ENCODE data around the gene INPP5K.
"Not testable (repeated sequence)": the region's sequence is repeated elsewhere in the genome, so short reads cannot be mapped to it uniquely, and the experiment has no call there.

INPP5K gene

DNA sequence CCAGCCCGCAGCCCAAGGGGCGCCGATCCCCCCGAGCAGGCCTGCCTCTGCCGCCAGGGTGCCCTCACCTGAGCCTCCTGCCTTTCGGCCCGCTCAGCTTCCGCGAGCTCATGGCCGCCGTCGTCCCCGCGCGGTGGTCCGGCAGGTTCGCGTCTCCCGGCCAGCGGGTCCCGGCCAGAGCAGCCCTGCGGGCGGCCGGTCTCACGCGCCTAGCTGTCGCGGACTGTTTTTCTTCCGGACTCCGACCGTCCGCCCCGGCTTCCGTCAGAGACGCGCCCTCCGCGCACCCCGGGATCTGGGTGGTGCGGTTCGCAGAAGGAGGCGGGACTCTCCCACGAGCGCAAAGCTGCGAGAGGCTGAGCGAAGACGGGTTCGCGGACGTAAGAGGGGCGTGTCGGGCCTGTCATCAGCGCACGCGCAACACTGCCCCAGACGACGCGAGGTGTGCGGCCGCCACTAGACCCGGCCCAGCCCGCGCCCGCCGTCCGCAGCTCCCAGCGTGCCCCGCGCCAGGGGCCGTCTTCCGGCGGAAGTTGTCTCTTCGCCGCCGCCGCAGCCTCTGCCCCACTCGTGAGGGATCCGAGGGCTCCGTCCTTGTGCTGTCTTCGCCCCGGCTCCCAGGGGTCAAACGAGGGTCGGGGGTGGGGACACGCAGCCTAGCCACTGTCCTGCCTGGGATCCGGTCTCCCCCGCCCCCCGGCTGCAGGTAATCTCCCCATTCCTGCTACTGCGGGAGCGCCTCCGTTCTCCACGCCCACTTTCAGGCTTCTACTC lies at the start of gene INPP5K:
TSS of gene INPP5K (minus strand) at position 225 of the 774 bp plus-strand sequence. CDS start at position 112, 113 bp downstream.
- DNase-seq = peak; percentile 77

DNA sequence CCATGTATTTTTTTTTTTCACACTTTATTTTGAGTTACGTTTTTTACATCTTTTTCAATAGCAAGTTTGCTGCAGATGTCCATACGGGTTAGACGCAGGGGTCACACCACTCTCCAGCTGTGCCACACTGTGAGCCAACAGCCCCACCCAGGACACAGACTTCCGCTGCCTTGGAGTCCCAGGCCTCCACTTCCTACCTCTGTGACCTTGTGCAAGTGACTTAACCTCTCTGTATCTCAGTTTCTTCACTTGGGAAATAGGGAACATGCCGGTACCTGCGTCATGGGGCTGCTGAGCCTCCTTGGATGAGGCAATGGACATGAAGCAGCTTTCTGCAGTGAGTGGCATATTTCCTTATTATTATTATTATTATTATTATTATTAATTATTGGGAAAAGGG lies 49.5 kb upstream of the INPP5K start:
- no peak for DNase-seq

DNA sequence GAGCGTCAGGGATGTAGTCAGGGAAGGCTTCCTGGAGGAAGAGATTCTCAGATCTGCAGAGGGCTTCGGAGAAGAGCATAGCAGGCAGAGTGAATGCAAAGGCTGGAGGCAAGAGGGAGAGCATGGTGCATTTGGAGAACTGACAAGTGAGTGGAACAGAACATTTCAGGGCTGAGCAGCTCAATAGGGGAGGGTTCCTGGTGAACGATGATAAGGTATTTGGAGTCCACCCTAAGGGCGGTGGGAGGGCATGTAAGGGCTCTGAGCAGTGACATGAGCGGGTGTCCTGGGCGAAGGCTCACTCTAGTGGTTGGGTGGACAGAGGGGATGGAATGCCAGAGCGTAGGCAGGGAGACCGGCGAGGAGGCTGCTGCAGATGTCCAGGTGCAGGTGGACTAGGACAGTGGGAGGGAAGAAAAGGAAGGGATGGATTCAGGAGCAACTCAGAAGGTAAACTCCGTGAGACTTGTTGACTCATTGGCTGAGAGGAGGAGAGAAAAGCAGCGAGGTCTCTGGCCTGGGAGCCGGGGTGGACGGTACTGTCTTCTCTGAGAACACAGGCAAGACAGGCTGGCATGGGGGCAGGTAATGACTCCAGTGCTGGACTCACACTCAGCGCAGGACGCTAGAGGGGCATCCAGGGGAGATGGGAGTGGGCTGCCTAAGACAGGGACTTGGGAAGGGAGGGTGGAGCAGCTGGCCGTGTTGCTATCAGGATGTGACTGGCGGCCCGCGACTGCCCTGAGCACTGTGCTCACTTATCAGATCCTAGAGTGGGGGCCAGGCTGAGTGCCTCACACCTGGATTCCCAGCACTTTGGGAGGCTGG lies 47.6 kb upstream of the INPP5K start:
- no peak for DNase-seq

DNA sequence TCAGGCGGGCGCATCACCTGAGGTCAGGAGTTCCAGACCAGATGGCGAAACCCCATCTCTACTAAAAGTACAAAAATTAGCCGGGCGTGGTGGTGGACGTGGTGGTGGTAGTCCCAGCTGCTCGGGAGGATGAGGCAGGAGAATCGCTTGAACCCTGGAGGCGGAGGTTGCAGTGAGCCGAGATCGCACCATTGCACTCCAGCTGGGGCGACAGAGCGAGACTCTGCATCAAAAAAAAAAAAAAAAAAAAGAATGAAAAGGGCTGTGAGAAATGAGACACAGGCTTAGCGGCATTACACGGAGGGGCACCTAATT lies 47.0 kb upstream of the INPP5K start:
- DNase-seq = not testable (repeated sequence)

DNA sequence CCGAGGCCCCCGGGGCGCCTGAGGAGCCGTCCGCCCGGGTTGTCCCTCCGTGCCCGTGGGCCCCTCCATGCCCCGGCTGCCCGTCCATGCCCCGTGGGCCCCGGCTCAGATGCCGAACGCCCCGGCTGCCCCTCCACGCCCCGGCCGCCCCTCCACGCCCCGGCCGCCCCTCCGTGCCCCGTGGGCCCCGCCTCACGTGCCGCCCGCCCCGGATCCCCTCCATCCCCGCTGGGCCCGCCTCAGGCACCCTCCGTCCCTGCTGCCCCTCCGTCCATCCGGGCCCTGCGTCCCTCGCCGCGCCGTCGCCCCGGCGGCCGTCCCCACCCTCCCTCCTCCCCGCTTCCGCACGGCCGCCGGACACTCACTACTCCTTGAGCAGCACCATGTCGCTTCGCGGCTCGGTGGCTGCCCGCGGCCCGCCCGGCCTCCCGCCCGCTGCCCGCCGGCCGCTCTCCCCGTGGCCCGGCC lies 45.8 kb upstream of the INPP5K start:
- DNase-seq = no peak

DNA sequence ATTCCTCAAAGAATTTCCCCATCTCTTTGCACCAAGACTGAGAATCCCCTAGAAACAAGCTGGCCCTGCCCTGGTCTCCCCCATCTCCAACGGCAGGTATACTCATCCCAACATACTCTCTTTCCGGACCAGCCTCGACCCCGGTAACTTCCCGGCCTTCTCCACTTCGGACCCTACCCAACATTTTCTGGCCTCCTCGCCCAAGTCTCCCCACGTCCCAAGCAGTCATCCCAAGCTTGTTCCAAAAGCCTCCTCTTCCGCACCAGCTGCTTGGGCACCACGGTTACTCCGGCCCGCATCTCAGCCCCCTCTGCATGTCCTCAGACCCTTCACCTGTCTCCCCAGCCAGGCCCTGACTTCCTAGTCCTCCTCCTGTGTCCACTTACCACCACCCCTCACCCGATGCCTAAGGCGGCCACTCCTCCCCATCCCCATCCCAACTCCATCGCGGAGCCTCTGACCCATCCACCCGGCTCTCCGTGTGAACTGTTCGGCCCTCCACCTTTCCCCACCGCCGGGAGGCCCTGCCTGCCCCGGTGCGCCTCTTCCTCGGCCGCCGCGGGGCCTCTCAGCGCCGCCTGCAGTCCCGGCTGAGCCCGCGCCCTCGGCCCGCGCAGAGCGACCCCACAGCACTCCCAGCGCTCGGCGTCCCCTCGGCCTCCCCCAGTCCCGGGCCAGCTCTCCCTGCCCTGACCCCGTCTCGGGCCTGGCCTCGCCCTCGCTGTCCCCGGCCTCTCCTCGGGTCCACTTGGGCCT lies 45.2 kb upstream of the INPP5K start:
- no peak for DNase-seq

DNA sequence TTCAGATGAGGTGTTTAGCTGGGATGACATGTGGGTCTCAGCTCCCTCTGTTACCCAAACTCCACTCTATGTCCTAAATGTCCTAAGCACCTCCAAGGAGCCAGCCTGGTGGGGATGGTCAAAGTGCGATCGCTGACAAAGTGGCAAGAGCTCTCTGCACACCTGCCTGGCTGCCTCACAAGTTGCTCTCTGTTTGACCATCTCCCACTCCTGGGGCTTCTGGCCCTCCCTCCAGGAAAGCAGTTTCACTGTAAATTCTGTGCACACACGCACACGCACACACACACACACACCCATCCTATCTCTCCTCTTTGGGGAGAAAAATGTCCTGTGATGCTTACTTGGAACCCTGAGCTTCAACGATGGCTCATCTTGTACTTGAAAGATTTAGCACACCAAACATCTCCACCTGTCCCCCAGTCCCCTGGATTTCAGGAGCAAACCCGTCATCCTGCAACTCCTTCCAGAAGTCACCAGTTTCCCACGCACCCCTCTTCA lies 44.5 kb upstream of the INPP5K start:
- DNase-seq = no peak

DNA sequence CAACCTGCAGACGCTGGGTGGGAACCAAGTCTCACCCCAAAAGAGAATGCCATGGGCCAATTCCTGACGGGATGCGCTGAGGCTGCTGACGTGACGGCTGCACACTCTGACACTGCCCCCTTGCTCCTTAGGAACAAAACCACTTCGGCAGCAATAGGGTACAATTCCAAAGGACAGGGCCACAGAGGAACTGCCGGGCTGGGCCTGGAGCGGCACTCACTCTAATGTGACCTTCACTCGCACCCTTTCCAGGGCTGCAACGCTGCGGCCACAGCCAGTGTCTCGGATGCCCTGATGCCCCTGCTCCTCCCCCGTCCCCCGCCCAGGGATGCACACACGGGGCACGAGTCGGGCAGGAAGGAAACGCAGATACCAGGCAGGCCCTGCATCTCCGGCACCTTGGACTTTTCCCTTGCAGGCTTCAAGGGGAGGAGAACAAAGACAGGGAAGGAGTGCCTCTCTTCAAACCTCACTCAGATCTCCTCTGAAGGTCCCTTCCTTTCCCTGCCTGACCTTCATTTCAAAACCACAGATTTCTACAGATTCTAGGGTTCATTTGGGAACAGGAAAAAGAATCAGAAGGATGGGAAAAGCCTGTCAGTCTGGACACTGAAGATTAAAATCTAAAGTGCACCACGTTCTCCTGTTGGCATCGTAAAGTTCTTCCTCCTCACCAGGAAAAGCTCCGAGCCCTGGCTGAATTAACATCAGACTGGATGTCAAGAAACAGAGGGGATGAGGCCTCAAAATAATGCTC lies 43.9 kb upstream of the INPP5K start:
- DNase-seq = no peak

DNA sequence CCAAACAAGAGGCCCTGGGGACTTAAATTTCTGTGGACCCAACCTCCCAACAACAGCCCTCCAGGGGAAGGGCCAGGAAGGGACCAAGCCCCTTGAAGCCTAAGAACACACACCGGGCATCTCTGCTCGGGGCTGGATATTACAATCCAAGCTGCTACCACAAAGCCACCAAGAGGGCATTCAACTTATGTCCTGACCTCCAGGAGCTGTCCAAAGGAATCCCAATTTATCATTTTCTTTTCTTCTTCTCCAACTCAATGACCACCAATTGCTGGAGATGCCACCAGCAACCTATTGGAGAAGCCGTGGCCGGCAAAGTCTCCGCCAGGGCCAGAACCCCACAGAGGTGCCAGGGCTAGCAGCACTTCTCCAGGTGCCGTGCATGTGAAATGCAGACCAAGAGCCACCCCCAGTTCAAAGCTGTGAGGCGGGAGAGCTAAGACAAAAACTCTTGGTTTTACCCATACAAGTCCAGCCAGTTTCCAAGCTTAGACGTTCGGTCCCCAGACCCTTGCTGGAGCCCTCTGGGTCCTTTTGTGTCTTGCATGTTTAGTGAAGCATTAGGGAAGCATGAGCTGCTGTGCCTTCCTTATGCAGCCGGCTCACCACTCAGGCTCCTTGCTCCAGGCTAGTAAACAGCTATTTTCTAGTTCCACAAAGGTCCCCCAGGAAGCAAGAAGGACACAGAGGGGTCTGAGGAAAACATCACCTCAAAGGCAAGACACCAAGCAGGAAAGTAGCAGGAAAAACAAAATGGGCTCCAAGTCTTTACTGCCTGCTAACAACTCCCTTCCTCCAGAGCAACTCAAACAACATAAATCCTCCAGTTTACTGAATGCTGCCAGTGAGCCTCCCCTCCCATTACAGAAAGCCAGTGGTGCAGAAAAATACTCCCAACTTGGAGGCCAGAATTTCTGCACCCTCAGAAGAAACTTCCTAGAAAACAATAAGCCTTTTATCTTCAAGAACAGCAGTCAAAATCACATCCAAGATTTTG lies 42.9 kb upstream of the INPP5K start:
- DNase-seq = no peak

DNA sequence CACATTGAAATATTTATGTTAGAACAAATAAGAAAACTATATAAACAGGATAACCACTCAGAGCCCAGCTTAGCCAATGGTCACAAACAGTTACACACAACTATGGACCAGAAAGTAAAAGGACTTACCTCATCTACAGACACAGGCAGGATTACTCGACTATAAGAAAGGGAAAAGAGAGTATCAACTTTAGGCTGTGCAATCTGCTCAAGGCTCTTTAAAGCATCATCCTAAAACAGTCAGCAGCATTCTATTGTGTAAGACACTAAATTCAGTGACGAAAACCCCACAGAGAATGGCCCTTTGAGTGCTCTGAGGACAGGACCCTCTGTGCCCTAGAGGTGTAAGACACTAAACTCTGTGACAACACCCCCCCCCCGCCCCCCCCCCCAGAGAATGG lies 42.0 kb upstream of the INPP5K start:
- no peak for DNase-seq

DNA sequence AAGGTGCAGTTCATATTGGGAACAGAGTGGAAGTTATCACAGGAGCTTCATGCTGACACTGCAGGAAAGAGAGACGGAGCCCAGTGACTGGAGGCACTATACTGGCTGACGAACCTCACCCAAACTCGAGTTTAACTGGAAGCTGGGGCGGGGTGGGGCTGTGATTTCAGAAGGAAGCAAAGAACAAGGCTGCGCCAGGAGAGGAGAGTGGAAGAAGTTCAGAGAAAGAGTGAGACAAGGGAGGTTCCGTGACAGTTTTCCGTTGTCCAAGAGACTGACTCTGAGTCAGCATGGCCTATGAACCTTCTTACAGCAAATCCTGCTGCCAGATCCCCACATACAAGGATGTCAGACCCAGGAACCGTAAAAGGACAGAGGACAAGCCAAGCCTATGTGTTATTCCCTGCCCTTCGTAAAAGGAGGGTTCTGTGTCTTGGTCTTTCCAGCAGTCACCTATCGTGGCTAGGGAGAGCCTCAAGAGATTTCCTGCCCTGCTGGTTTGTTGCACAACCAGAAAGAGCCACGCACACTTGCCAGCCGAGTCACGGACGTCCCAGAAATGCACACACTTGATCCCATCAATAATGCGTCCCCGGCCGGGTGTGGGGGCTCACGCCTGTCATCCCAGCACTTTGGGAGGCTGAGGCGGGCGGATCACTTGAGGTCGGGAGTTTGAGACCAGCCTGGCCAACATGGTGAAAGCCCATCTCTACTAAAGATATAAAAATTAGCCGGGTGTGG lies 41.1 kb upstream of the INPP5K start:
- DNase-seq = no peak

DNA sequence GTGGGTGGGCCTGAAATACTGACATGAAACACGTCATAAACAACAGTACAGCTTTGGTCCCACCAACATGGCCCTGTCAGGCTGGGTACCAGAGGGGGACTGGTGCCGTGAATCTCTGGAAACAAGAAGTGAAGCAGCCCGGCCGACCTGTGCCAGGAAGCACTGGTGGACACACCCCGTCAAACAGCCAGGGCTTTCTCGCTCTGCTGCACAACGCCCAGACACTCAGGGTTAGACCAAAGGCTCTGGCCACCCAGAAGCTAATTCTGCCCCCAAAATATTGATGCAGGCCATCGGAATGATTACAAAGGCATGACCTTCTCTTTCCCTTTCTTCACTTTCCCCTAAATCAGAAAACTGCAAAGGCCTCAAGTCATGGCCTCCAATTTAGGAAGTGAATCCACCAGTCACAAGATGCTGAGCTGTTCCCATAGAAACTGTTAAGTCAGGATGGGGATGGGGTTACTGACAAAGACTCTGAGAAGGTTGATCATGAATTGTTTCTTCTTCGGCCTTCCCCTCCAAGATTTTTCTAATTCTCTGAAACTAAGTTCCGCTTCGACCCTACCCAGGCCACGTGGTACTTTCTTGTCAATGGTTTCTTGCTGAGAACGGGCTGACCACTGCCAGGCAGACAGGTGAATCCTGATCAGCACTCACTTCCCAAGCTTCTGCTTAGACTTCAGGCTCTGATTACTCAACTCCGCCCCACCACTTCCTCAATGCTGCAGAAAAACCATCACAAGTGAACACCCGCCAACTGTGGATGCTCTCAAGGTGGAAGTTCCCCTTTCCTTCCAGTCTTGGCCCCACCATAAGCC lies 39.4 kb upstream of the INPP5K start:
- DNase-seq = no peak

DNA sequence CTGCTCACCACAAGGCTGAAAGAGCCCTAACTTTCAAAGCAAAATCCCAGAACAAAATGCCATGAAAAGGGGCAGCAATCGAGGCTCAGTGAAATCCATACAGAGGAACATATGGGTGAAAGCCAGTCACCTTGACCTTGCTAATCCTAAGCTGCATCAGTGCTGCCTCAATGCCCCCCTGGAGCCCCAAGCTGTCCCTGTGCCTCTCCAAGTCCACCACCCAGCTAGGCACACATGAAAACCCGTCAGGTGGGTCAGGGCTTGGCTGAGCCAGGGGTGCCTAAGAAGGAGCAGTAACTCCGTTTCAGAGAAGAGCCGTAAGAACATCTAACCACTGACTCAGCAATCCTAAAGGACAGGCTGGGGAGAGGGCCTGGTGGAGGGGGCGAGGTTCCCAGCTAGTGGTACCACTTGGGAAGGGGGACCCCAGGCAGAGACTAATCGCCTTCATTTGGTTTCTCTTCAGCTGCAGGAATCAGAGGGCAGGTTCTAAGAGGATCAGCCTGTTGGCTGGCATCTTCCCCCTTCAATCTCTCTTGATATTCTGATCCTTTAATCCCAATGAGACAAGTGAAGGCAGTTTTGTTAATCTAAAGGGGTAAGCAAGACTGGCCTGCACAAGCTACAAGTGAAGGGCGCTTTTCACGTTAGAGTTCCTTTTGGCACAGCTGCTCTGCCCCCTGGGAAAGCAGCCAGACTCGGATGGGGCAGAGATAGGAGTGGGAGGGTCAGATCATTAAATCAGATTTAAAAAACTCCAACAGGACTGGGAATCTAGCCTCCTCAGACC lies 38.5 kb upstream of the INPP5K start:
- DNase-seq = no peak

DNA sequence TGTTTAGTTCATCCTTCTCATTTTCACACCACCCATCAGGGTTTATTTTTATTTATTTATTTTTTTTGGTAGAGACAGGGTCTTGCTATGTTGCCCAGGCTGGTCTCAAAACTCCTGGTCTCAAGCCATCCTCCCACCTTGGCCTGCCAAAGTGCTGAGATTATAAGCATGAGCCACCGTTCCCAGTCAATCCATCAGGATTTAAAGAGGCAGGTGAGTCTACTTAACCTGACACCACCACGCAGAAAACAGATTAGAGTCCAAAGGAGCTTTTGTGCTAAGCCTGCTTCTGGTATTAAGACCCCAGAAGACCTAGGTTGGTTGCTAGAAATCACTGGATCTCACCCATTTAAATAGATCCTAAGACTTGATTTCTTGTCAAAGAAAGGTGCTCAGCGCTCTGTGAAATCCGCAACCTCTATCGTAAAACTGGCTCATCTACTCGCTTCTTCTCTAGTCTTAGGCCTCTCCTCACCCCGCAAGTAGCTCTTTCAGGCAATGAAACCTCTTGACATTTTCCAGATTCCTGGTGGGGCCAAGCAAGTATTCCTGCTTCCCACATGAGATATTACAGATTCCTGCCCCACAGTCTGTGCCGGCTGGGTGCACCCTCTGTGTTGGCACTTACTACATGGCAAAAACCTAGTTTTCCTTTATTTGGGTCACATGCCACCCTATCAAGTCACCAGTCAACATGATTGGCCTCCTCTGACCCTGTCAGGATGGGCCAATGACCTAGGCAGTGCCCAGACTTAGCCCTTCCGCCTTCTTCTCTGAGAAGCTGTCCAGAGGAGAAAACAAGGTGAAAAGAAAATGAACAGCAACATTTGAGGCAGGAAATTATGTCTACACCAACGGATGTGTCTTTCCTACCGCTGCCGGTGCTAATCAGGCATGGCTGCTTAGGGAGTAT lies 37.2 kb upstream of the INPP5K start:
- no peak for DNase-seq

DNA sequence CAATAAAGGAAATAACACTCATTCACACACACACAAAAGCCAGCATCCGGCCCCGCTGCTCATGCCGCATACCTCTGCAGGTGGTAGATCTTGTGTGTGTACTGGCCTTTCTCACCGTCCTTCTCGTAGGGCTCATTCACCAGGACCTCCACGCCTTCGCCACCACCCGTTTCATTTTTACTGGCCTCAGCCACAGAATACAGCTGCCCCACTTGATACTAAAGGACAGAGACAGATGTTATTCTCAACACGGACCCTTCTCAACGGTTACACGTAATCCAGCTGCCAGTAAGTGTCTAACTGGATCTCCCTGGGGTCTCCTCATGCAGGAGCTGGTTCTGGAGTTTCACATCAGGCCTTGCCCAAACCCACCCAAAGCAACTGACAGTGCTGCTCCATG lies 36.5 kb upstream of the INPP5K start:
- DNase-seq = no peak

DNA sequence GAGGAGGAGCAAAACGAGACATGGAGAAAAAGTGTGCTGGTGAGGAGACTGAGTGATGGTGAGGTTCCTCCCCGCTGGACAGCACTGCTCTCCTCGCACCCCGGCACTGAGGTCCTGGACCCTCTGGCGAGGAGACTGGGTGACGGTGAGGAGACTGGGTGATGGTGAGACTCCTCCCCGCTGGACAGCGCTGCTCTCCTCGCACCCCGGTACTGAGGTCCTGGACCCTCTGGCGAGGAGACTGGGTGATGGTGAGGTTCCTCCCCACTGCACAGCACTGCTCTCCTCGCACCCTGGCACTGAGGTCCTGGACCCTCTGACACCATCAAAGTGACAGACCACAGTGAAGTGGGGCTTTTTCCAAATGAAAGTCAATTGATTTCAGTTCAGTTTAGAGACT lies 35.3 kb upstream of the INPP5K start:
- DNase-seq = no peak

DNA sequence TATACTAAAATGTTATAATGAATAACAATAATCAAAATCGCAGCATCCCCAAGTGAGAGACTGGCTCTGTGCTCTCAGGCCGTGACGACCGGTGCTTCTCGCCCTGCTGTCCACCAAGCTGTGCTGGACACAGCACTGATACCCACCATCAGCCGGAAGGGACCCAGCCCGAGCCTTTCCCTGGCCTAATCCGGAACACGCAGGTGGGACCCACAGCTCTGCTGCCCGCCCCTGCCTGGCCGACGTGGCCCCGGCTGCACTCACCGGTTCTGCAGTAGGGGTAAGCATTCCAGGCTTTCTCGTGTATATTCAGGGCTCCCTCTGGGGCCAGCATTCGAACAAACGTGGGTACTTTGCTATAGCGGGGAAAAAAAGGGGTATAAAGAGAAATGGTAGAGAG lies 31.6 kb upstream of the INPP5K start:
- DNase-seq = no peak

Measured in DMS79 treated with DMSO at 0.1 percent for 48 hours (cell line).